OCI-LY1 (cell line): ENCODE results near the gene RABGAP1L.

Experiments used
- CTCF ChIP-seq: fragments of 200-600 bp; sonication (generic), shearing (Covaris generic); IDR thresholded peaks from 2 replicates; pipeline ENCODE4 v1.5.1; 2017; ENCODE audit warnings: mild to moderate bottlenecking, antibody characterized with exemption, low read length, moderate library complexity, mixed read lengths
- EZH2 ChIP-seq: fragments of 200-600 bp; sonication (generic), shearing (Covaris generic); IDR thresholded peaks from 2 replicates; pipeline ENCODE4 v1.8.0; 2017; ENCODE audit warnings: borderline replicate concordance, mixed run types, mild to moderate bottlenecking, antibody characterized with exemption, low read length, moderate library complexity, mixed read lengths

GRCh38 chr1:174224641-174225040 is 65.3 kb downstream of the RABGAP1L start:
- TF ChIP-seq CTCF (no peak), EZH2 (no peak)
